Adrenal gland (tissue), 5 donors: Measurements from ENCODE around the gene MGAT2.

Experiments used
- CTCF ChIP-seq, 6 experiments: fragments of 450-650 bp in 4 of 6; fragments of 200-600 bp in 2 of 6; sonication (generic) in 1 of 6; IDR thresholded peaks; 1 replicate in 5 of 6; 2 replicates in 1 of 6; pipeline versions ENCODE4 v1.5.1 to v1.8.0; 2016 to 2021; ENCODE audit warnings: antibody characterized with exemption in 6 of 6, mild to moderate bottlenecking in 2 of 6, moderate library complexity in 1 of 6
- POLR2A ChIP-seq, 2 donors: fragments of 450-650 bp; IDR thresholded peaks; one replicate each; pipeline ENCODE4 v1.6.1; 2017; ENCODE audit warnings: antibody characterized with exemption in 2 of 2, mild to moderate bottlenecking in 2 of 2, moderate library complexity in 1 of 2
- donor health status: DM: no; HTN: no; CAD: no.

DNA sequence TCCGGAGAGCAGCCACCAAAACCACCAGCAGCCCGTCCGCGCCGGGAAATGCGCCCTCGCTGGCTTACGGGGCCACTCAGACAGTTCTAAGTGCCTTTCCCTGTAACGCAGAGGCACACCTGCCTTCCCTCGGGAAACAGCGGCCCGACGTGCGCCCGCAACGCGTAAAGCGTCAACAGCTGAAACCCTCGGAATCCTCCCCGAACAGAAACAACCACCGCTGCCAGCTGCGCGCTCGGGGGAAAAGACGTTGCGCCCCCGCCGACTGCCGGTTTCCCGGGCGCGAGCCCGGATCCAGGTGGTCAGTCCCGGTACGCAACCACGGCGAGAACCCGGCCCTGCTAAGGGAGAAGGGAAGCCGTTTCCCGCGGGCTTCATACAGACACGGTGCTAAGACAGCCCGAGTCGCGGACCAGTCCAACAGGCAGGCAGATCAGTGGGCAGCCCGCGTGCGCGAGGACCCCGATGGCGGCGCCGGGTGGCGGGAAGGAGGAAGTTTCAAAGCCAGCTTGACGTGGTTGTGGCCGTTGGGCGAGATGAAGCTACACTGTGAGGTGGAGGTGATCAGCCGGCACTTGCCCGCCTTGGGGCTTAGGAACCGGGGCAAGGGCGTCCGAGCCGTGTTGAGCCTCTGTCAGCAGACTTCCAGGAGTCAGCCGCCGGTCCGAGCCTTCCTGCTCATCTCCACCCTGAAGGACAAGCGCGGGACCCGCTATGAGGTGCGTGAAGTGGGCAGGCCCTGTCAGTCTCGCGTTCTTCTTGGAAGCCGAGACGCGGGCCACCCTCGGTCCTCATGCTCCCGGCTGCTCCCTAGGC lies 21.9 kb upstream of the MGAT2 start, which contains the start of gene LRR1:
- TF ChIP-seq POLR2A (IDR thresholded peaks at IDR 0.05) = peak in 1 of 2 donors; percentile 81
- TF ChIP-seq CTCF (IDR thresholded peaks at IDR 0.05) = peak in 2 of 6 experiments; percentile 26 to 33
